Measurements from ENCODE around the gene RAB17. TPM values are rescaled to one million over a fixed set of nuclear protein-coding genes. Genes with fewer than 3 reads are reported as not detected.
A peak's percentile ranks its signal among the peaks of the same experiment; 100 is the strongest.

Gene RAB17
- total and polyA plus RNA-seq, 10 of the 15 experiments (the other 5 are each of a cell fraction or from before 2014, with no cell fraction given), result 0.07 to 1.4 (median 0.28) TPM; not detected in 3

GRCh38 chr2:237540823-237541222 is 49.7 kb downstream of the RAB17 start:
- Histone ChIP-seq H2AFZ (ENCODE audit: control insufficient read depth, low read depth, low read length) (no peak overlapping the region), H3K36me3 (ENCODE audit: control insufficient read depth in 2 of 2, insufficient read depth in 2 of 2, low read length in 1 of 2) (no peaks in the 10 kb centered on the region), H3K27me3 (replicated peaks in 1 of 2; ENCODE audit: control insufficient read depth in 2 of 2, insufficient read depth in 2 of 2, low read length in 1 of 2) (peaks cover 0 to 3% of the 10 kb centered on the region in 2 experiments; a peak in 1 of 4 replicates), H3K4me2 (ENCODE audit: control insufficient read depth, insufficient read depth) (no peak overlapping the region), H4K20me1 (ENCODE audit: control insufficient read depth, insufficient read depth) (no peaks in the 10 kb centered on the region), H3K79me2 (ENCODE audit: control insufficient read depth, insufficient read depth, low read length) (no peaks in the 10 kb centered on the region), H3K27ac (ENCODE audit: control insufficient read depth, insufficient read depth) (no peak overlapping the region), H3K4me1 (ENCODE audit: control insufficient read depth, insufficient read depth, low read length) (peaks cover 6% of the 10 kb centered on the region; the same call in 1 of the 2 replicates), H3K4me3 (no peak overlapping the region), H3K9ac (ENCODE audit: control insufficient read depth, insufficient read depth, low read length) (no peak overlapping the region), H3K9me3 (replicated peaks; ENCODE audit: control insufficient read depth, insufficient read depth, low read length) (no peaks in the 10 kb centered on the region)
- intact Hi-C loops (cut with micrococcal nuclease; ENCODE audit: unreplicated experiment), result no loop called here
- FAIRE-seq (no peak), ATAC-seq (peak; percentile 75), DNase-seq (ENCODE audit: low read depth, low spot score) (no peak)
- CTCF ChIA-PET, result interaction anchor here (0.7 to 2.8 kb wide), 8 partner anchors 10 to 132 kb away, joined by 3 to 18 read pairs (median 4); no protein-coding TSS in a partner anchor
- in situ Hi-C loops (cut with MboI), result no loop called here
- SMC1A ChIA-PET (ENCODE audit: uncharacterized antibody, unreplicated experiment), result interaction anchor here (1.0 to 3.5 kb wide), 4 partner anchors 10 to 31 kb away, joined by 3 to 16 read pairs (median 10); no protein-coding TSS in a partner anchor
- BruUV-seq (replicated peaks), result no TSS peak
- POLR2A ChIA-PET, result interaction anchor here (1.0 to 2.5 kb wide), 4 partner anchors 10 to 28 kb away, joined by 3 to 11 read pairs (median 4); no protein-coding TSS in a partner anchor
- 9% methylated on average over 6 of the region's 6 CpGs for WGBS (ENCODE audit: insufficient coverage, insufficient replicate concordance, low lambda C conversion rate, missing lambda C conversion rate)
- RAD21 ChIA-PET (ENCODE audit: unreplicated experiment), result interaction anchor here (0.5 to 2.8 kb wide), 5 partner anchors 11 to 129 kb away, joined by 3 to 13 read pairs (median 3); no protein-coding TSS in a partner anchor
- TF ChIP-seq, protein P1, sequence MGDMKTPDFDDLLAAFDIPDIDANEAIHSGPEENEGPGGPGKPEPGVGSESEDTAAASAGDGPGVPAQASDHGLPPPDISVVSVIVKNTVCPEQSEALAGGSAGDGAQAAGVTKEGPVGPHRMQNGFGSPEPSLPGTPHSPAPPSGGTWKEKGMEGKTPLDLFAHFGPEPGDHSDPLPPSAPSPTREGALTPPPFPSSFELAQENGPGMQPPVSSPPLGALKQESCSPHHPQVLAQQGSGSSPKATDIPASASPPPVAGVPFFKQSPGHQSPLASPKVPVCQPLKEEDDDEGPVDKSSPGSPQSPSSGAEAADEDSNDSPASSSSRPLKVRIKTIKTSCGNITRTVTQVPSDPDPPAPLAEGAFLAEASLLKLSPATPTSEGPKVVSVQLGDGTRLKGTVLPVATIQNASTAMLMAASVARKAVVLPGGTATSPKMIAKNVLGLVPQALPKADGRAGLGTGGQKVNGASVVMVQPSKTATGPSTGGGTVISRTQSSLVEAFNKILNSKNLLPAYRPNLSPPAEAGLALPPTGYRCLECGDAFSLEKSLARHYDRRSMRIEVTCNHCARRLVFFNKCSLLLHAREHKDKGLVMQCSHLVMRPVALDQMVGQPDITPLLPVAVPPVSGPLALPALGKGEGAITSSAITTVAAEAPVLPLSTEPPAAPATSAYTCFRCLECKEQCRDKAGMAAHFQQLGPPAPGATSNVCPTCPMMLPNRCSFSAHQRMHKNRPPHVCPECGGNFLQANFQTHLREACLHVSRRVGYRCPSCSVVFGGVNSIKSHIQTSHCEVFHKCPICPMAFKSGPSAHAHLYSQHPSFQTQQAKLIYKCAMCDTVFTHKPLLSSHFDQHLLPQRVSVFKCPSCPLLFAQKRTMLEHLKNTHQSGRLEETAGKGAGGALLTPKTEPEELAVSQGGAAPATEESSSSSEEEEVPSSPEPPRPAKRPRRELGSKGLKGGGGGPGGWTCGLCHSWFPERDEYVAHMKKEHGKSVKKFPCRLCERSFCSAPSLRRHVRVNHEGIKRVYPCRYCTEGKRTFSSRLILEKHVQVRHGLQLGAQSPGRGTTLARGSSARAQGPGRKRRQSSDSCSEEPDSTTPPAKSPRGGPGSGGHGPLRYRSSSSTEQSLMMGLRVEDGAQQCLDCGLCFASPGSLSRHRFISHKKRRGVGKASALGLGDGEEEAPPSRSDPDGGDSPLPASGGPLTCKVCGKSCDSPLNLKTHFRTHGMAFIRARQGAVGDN (IDR thresholded peaks at IDR 0.05), result no peak
- TF ChIP-seq NKRF (conservative IDR thresholded peaks at IDR 0.05) (no peak), NFYB (IDR thresholded peaks at IDR 0.05; ENCODE audit: insufficient read depth, low read depth, low read length) (no peak), RAD51 (IDR thresholded peaks at IDR 0.05) (no peak), IRF4 (IDR thresholded peaks at IDR 0.05; ENCODE audit: low read depth, low read length) (no peak), NR2F1 (conservative IDR thresholded peaks at IDR 0.05) (no peak), SUZ12 (IDR thresholded peaks at IDR 0.05; ENCODE audit: unreplicated experiment) (no peak)

Data from GM12878 (cell line).